Keratinocyte (primary cell): ENCODE data around the gene VAMP8.

ENCODE experiments used
- EZH2 ChIP-seq: IDR thresholded peaks from one replicate; pipeline ENCODE4 v1.6.1; 2012; ENCODE audit warnings: inconsistent platforms, mild to moderate bottlenecking, low read length, moderate library complexity
- TF ChIP-seq, protein P1 (sequence below), 3 experiments: IDR thresholded peaks in 1 of 3; conservative IDR thresholded peaks in 1 of 3; optimal IDR thresholded peaks in 1 of 3; 2 replicates in 2 of 3; 3 replicates in 1 of 3; pipeline versions ENCODE3 to v1.5.1; 2011; ENCODE audit warnings: low read length in 3 of 3, mild to moderate bottlenecking in 3 of 3, moderate library complexity in 2 of 3, control low read depth in 1 of 3, inconsistent platforms in 1 of 3; ENCODE audit not compliant: insufficient read depth in 2 of 3; ENCODE audit errors: extremely low read depth in 1 of 3

DNA sequence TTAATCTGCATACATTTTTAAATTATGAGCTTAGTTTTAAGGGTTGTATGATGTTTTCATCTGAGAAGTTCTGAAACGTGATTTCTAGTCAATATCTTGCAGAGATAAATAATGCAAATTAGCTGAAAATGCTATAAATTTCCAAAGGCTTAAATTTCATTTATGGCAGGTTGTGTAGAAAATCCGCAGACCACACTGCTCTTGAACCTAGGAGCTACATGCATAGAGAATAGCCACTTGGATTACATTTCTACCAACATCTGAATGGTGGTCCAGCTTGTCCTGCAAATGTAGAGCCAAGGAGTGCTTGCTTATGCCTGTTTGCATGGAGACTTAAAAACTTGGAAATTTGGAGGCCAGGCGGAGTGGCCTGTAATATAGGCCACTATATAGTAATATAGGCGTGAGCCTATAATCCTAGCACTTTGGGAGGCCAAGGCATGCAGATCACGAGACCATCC is 31.6 kb upstream of the VAMP8 start:
- TF ChIP-seq, protein P1, sequence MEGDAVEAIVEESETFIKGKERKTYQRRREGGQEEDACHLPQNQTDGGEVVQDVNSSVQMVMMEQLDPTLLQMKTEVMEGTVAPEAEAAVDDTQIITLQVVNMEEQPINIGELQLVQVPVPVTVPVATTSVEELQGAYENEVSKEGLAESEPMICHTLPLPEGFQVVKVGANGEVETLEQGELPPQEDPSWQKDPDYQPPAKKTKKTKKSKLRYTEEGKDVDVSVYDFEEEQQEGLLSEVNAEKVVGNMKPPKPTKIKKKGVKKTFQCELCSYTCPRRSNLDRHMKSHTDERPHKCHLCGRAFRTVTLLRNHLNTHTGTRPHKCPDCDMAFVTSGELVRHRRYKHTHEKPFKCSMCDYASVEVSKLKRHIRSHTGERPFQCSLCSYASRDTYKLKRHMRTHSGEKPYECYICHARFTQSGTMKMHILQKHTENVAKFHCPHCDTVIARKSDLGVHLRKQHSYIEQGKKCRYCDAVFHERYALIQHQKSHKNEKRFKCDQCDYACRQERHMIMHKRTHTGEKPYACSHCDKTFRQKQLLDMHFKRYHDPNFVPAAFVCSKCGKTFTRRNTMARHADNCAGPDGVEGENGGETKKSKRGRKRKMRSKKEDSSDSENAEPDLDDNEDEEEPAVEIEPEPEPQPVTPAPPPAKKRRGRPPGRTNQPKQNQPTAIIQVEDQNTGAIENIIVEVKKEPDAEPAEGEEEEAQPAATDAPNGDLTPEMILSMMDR (optimal IDR thresholded peaks at IDR 0.05 in 1 of 3, IDR thresholded peaks at IDR 0.05 in 1 of 3, conservative IDR thresholded peaks at IDR 0.05 in 1 of 3; ENCODE audit: extremely low read depth in 1 of 3, insufficient read depth in 2 of 3, low read length in 3 of 3) = no peak
- no peak for TF ChIP-seq EZH2
